Measurements from ENCODE around the gene FOXS1.

FOXS1 gene

DNA sequence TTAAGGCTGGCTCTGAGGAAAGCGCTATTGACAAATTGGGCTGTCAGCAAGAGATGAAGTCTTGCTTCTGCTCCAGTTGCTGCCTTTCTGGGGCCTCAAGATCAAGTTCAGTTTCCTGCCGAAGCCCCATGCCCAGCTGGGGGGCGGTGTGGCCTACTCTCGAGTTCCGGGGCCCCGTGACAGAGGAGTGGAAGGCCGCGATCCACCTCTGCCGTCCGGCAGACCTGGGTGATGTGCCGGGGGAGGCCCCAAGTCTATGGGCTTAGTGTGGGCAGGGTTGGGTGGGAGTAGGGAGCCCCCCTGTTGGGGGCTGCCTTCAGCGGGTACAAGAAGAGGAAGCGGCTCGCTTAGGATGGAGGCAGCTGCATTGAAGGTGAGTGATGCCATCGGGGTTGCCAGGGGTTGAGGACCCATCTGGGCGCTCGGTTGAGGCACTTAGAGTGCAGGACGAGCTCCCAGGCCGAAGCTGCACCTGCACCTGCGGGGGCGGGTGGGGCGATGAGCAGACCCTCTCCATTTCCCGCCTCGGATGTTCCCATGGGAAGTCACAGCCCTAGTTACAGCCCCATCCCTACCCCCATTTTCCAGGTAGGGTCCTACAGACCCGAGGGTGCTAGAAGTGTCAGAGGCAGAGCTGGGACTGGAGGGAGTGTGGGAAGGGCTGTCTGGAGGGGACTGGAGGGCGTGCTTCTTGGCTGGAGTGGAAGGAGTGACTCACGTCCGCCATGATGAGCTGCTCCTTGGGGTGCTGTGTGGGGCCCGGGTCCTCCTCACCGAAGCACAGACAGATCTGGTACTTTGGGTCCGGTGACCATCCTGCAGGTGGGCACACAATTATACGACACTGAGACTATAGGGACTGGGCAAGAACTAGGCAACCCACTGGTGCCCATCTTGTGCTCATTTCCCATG, 2.9 kb upstream of the FOXS1 start:
- CTCF ChIA-PET: interaction anchor here (1.0 to 6.2 kb wide), 12 partner anchors 7 to 243 kb away, joined by 3 to 87 read pairs (median 10); partner anchors contain the start of genes DUSP15, PDRG1, TTLL9 and XKR7
- POLR2A ChIA-PET: no interaction called here

DNA sequence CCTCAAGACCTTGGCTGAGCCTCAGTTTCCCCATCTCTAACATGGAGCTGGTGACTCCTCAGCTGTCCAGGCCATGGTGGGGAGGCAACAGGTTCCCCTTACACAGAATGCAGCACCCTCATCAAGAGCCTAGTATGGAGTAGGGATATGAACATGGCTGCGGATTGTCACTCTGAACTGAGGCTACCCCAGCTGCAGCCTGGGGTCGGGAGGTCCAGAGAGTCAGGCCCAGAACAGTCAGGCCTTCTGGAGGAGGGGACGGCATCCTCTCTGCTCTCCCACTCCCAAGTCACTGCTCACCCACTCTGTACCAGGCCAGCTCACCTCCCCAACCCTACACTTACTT, 1.4 kb upstream of the FOXS1 start:
- DNase-seq (ENCODE audit: extremely low spot score): no peak
- ChIA-PET POLR2A (no interaction called here), CTCF (interaction anchor here (0.6 to 6.2 kb wide), 40 partner anchors 9 to 248 kb away, joined by 3 to 87 read pairs (median 4); partner anchors contain the start of genes DUSP15, PDRG1, TTLL9 and XKR7)
- TF ChIP-seq, protein P1, sequence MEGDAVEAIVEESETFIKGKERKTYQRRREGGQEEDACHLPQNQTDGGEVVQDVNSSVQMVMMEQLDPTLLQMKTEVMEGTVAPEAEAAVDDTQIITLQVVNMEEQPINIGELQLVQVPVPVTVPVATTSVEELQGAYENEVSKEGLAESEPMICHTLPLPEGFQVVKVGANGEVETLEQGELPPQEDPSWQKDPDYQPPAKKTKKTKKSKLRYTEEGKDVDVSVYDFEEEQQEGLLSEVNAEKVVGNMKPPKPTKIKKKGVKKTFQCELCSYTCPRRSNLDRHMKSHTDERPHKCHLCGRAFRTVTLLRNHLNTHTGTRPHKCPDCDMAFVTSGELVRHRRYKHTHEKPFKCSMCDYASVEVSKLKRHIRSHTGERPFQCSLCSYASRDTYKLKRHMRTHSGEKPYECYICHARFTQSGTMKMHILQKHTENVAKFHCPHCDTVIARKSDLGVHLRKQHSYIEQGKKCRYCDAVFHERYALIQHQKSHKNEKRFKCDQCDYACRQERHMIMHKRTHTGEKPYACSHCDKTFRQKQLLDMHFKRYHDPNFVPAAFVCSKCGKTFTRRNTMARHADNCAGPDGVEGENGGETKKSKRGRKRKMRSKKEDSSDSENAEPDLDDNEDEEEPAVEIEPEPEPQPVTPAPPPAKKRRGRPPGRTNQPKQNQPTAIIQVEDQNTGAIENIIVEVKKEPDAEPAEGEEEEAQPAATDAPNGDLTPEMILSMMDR (IDR thresholded peaks at IDR 0.05; ENCODE audit: control extremely low read depth, extremely low read depth, low read depth, missing control alignments): no peak

More for the DNA sequence above, 2.9 kb upstream of the FOXS1 start:
- no peak for DNase-seq (ENCODE audit: extremely low spot score)
- TF ChIP-seq, protein P1 (IDR thresholded peaks at IDR 0.05; ENCODE audit: control extremely low read depth, extremely low read depth, low read depth, missing control alignments): no peak

DNA sequence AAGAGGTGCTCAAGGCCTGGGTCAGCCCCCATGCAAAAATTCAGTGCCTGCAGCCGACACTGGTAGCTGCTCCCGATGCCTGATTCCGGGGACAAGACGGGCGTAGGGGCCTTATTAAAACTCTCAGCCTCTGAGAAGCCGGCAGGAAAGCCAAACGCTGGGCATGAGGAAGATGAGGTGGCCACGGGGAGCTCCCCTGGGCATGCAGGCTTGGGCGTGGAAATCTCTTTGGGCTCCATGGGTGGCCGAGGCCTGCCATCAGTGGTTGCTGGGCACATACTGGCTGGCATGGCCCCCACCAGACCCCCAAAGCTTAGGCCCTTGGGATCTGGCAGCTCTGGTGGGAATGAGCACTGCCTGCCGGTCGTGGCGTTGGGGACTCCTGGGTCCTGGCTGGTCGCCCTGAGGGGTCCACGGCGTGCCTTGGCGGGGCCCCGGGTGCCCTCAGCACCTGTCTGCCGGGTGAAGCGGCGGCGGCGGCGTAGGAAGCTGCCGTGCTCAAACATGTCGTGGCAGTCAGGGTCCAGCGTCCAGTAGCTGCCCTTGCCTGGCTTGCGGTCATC, 586 bp downstream of the FOXS1 start:
- ChIA-PET POLR2A (no interaction called here), CTCF (interaction anchor here (0.8 to 6.2 kb wide), 9 partner anchors 9 to 274 kb away, joined by 3 to 87 read pairs (median 3); partner anchors contain the start of gene PDRG1)
- TF ChIP-seq, protein P1 (IDR thresholded peaks at IDR 0.05; ENCODE audit: control extremely low read depth, extremely low read depth, low read depth, missing control alignments): no peak
- DNase-seq (ENCODE audit: extremely low spot score): no peak

DNA sequence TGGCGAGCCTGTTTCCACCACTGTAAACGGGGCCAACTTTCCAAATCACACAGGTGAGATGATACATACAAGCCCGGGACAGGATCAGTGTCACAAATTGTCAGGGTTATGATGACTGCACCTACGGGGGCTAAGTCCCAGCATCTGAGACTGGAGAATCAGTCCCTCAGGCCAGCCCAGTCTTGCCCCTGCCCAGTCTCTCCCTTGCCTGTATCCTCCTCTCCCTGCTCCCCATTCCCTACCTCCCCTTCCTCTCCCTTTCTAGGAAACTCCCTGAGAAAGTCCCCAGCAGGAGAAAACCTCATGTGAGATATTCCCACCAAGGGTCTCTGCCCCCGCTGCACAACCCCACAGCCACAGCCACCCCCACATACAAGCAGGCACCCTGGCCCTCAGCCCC, 1.5 kb downstream of the FOXS1 start:
- POLR2A ChIA-PET: no interaction called here
- TF ChIP-seq, protein P1 (IDR thresholded peaks at IDR 0.05; ENCODE audit: control extremely low read depth, extremely low read depth, low read depth, missing control alignments): no peak
- no peak for DNase-seq (ENCODE audit: extremely low spot score)
- CTCF ChIA-PET: interaction anchor here (2.2 to 6.2 kb wide), 2 partner anchors 12 to 21 kb away, joined by 8 to 87 read pairs; no protein-coding TSS in a partner anchor

DNA sequence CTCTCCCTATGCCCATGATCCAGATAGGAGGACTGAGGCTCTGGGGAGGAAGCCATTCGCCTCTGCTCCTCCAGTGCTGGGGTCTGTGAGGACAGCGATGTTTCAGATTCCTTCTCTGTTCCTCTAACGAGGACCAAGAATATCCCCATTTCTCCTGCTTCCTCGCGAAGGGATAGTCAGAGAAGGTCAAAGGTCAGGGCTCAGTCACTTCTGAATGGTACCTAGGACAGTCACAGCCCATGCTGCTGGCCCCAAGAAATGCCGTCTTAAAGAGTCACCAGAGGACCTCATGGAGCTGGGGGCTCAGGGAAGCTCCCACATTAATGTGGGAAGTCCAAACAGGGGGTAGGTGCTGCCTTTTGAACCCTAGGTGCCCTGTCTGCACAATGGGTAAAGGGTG, 2.1 kb downstream of the FOXS1 start:
- ChIA-PET POLR2A (no interaction called here), CTCF (interaction anchor here (0.9 to 6.2 kb wide), 4 partner anchors 9 to 20 kb away, joined by 5 to 87 read pairs (median 7); no protein-coding TSS in a partner anchor)
- DNase-seq (ENCODE audit: extremely low spot score): no peak
- TF ChIP-seq, protein P1 (IDR thresholded peaks at IDR 0.05; ENCODE audit: control extremely low read depth, extremely low read depth, low read depth, missing control alignments): no peak

DNA sequence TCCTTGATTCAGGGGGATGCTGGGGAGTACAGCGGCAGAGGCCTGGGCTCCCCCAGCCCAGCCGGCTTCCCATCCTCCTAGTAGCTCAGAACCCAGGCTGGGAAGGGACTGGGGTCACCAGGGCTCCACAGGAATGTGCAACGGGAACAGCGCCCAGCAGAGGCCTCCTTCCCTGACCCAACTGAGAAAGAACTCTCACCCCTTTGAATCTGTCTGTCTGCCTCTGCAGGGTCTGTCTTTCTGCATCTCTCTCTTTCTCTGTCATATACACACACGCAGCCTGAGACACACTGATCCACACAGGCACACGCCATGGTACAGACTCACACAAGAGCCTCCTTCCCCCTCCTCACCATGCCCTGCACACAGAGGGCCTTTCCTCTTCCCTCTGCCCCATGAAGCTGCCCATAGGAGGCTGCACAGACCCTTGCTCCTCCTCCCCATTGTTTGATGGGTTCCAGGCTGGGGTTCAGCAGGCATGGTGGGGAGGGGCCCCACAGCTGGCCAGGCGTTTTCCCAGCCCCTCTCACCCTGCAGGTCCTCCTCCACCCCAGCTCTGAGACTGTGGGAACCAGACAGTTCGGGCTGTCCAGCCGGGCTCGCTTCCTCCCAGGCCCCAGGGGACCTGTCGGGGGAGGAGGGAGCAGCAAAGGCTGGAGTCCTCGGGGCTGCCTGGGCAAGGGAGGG, 2.8 kb downstream of the FOXS1 start:
- ChIA-PET POLR2A (no interaction called here), CTCF (interaction anchor here (0.9 to 13.3 kb wide), 5 partner anchors 9 to 22 kb away, joined by 5 to 154 read pairs (median 8); partner anchors contain the start of gene MYLK2)
- no peak for DNase-seq (ENCODE audit: extremely low spot score)
- TF ChIP-seq, protein P1 (IDR thresholded peaks at IDR 0.05; ENCODE audit: control extremely low read depth, extremely low read depth, low read depth, missing control alignments): no peak

Data from GM10248 (cell line).